Heart left ventricle (tissue), 16 donors: ENCODE data around the gene ACSBG1. TPM values are rescaled to one million over a fixed set of nuclear protein-coding genes. Genes with fewer than 3 reads are reported as not detected.
A peak's percentile ranks its signal among the peaks of the same experiment; 100 is the strongest.

ENCODE experiments used
- ATAC-seq, 4 donors: fragments of 200-7000 bp; cut with Tn5 transposase; one replicate each; pipeline ENCODE4 v1.9.1; 2020 to 2022; ENCODE audit warnings: moderate library complexity in 4 of 4, mild to moderate bottlenecking in 3 of 4, moderate number of reproducible peaks in 1 of 4
- DNase-seq, 5 donors: peaks; one replicate each; pipeline ENCODE4 v3.0.0-alpha.2; 2020
- H3K27ac ChIP-seq, 12 donors: fragments of 200-600 bp; sonication (generic) in 4 of 12; one replicate each; pipeline versions ENCODE4 v1.5.0 to v1.8.0; 2016 to 2022; ENCODE audit warnings: mild to moderate bottlenecking in 2 of 12
- H3K27me3 ChIP-seq, 9 donors: fragments of 200-600 bp; sonication (generic) in 2 of 9; one replicate each; pipeline versions ENCODE4 v1.5.1 to v1.8.0; 2016 to 2022; ENCODE audit warnings: mild to moderate bottlenecking in 3 of 9
- H3K36me3 ChIP-seq, 9 donors: fragments of 200-600 bp; sonication (generic) in 2 of 9; one replicate each; pipeline versions ENCODE4 v1.5.0 to v1.8.0; 2018 to 2022; ENCODE audit warnings: mild to moderate bottlenecking in 2 of 9
- H3K4me1 ChIP-seq, 12 donors: fragments of 200-600 bp; sonication (generic) in 4 of 12; one replicate each; pipeline versions ENCODE4 v1.5.0 to v1.8.0; 2016 to 2022; ENCODE audit warnings: mild to moderate bottlenecking in 3 of 12
- H3K4me3 ChIP-seq, 12 donors: fragments of 200-600 bp; sonication (generic) in 4 of 12; one replicate each; pipeline versions ENCODE4 v1.5.0 to v1.8.0; 2017 to 2022; ENCODE audit warnings: mild to moderate bottlenecking in 9 of 12, moderate library complexity in 4 of 12
- H3K9me3 ChIP-seq, 12 donors: fragments of 200-600 bp; sonication (generic) in 4 of 12; one replicate each; pipeline versions ENCODE4 v1.5.0 to v1.8.0; 2016 to 2022; ENCODE audit warnings: mild to moderate bottlenecking in 1 of 12
- CTCF ChIP-seq, 12 donors: fragments of 200-600 bp; sonication (generic) in 4 of 12; IDR thresholded peaks; one replicate each; pipeline versions ENCODE4 v1.5.0 to v1.8.0; 2018 to 2022; ENCODE audit warnings: antibody characterized with exemption in 12 of 12, mild to moderate bottlenecking in 5 of 12
- POLR2A ChIP-seq, 2 donors: fragments of 450-650 bp; IDR thresholded peaks; one replicate each; pipeline ENCODE4 v1.6.1; 2017; ENCODE audit warnings: antibody characterized with exemption in 2 of 2, mild to moderate bottlenecking in 2 of 2, moderate library complexity in 2 of 2
- WGBS, 4 donors: extraction: QIAGEN DNeasy Blood & Tissue Kit in 2 of 4; methylation state at CpG; one replicate each; pipeline versions ENCODE4 v1.1.5 to v1.1.7; 2013 to 2018; 5-methylcytosine and 5-hydroxymethylcytosine counted together
- intact Hi-C, 10 donors: fragments of 100-400 bp; cut with DNase I; formaldehyde crosslinking; loops; one replicate each; pipeline versions ENCODE4 v1.11.1 to v1.14.2; 2022
- polyA plus RNA-seq, 2 donors: library from polyadenylated mRNA; stranded (reverse); fragments of 200-250 nt; gene quantifications; one replicate each; pipeline ENCODE4 v1.2.3, GENCODE V29; 2013
- total RNA-seq, 9 donors: library from RNA; depleted of rRNA in 2 of 9; stranded (reverse); fragments of >200 nt in 2 of 9; fragmentation: NEBNext Ultra II Directional in 3 of 9; extraction: Animal tissue kit (Norgen Biotek cat#: 25700) in 3 of 9; gene quantifications; one replicate each; pipeline versions ENCODE4 v1.1.0 to v1.2.4, GENCODE V29; 2016 to 2023
- donor health status: ischemic (EF 13 %, LVEDD 7.1; RV severe dilation, severe dysfunction).
- donor health status: healthy with polysubstance abuse.
- donor health status: DM: no; HTN: yes; CAD: no.
- donor health status: DM: no; HTN: no; CAD: no.
- donor health status: ischemic (EF 25% LVEDD 6.9; RV normal size, moderate dysfunction).
- donor health status: ischemic (EF 25% LVEDD 5.7; RV mildly dilated, moderate dysfunction).
- donor health status: healthy.
- donor health status: DM: yes; HTN: yes; CAD: no.
- donor health status: ischemic (EF 35%, LVEDD 5.7; RV mildly dilated, moderate dysfunction).
- donor health status: nonischemic (EF 11% LVEDD 7.7; RV severe dilation, severe dysfunction).
- donor health status: DM: yes; HTN: yes; CAD: no.
- donor health status: PGD.
- donor health status: ischemic (EF 29% LVEDD 5.4; RV normal size, mild dysfunction).
- donor health status: nonischemic (EF 23%, LVEDD 6.1; RV moderate dilation, normal function).

Gene ACSBG1
- total and polyA plus RNA-seq, 11 donors, result 0.05 to 1.2 (median 0.16) TPM; not detected in 5

- Histone ChIP-seq H3K4me3 (no peak overlapping the region), H3K27ac (no peak overlapping the region), H3K9me3 (peaks cover 0 to 5% (median 0%) of the 10 kb centered on the region in 12 donors), H3K27me3 (no peaks in the 10 kb centered on the region), H3K36me3 (no peaks in the 10 kb centered on the region), H3K4me1 (no peaks in the 10 kb centered on the region)
- ATAC-seq (peak in 1 of 4 donors; percentile 32), DNase-seq (no peak)
- WGBS, 4 donors, result 85 to 94% (median 93%) methylated on average over 9 to 10 of the region's 10 CpGs
- intact Hi-C loops, result loop anchor here in 3 of 10 donors (5.0 to 10.0 kb wide), 5 partner anchors 39 to 228 kb away; partner anchors contain the start of genes ACSBG1 (in 1 of the 3) and CIB2 (in 1 of the 3)
- TF ChIP-seq POLR2A (IDR thresholded peaks at IDR 0.05), result no peak
- TF ChIP-seq CTCF (IDR thresholded peaks at IDR 0.05), result no peak
Measured at GRCh38 chr15:78192826-78193594, 41.4 kb downstream of the ACSBG1 start.

- H3K4me1 ChIP-seq, result no peaks in the 10 kb centered on the region
- TF ChIP-seq POLR2A (IDR thresholded peaks at IDR 0.05) (no peak), CTCF (IDR thresholded peaks at IDR 0.05) (no peak)
- intact Hi-C loops, result loop anchor here in 1 of 10 donors (5.0 kb wide), 1 partner anchor 71 kb away; no protein-coding TSS in a partner anchor
- H3K9me3 ChIP-seq, result no peaks in the 10 kb centered on the region
- WGBS, 4 donors, result 88 to 93% (median 91%) methylated on average over 4 of the region's 4 CpGs
- no peak for ATAC-seq
- H3K36me3 ChIP-seq, result no peaks in the 10 kb centered on the region
- no peak for DNase-seq
- no peak overlapping the region for H3K27ac ChIP-seq
- H3K4me3 ChIP-seq, result no peak overlapping the region
- H3K27me3 ChIP-seq, result no peaks in the 10 kb centered on the region
Measured at GRCh38 chr15:78182821-78183220, 51.5 kb downstream of the ACSBG1 start.

GRCh38 chr15:78182336-78182700 is 52.0 kb downstream of the ACSBG1 start:
- ATAC-seq, result no peak
- no peak overlapping the region for H3K27ac ChIP-seq
- WGBS, 4 donors, result 61 to 87% (median 81%) methylated on average over 4 to 5 of the region's 5 CpGs
- H3K4me3 ChIP-seq, result no peak overlapping the region
- no peaks in the 10 kb centered on the region for H3K4me1 ChIP-seq
- TF ChIP-seq CTCF (IDR thresholded peaks at IDR 0.05) (no peak), POLR2A (IDR thresholded peaks at IDR 0.05) (no peak)
- H3K9me3 ChIP-seq, result no peaks in the 10 kb centered on the region
- no peaks in the 10 kb centered on the region for H3K36me3 ChIP-seq
- no peaks in the 10 kb centered on the region for H3K27me3 ChIP-seq
- intact Hi-C loops, result loop anchor here in 1 of 10 donors (5.0 kb wide), 1 partner anchor 70 kb away; no protein-coding TSS in a partner anchor
- DNase-seq, result no peak

- Histone ChIP-seq H3K27me3 (no peaks in the 10 kb centered on the region), H3K36me3 (no peaks in the 10 kb centered on the region), H3K4me1 (no peaks in the 10 kb centered on the region), H3K4me3 (no peak overlapping the region), H3K27ac (no peak overlapping the region), H3K9me3 (no peaks in the 10 kb centered on the region)
- WGBS, 4 donors, result 83 to 96% (median 91%) methylated on average over 5 of the region's 5 CpGs
- intact Hi-C loops, result loop anchor here in 5 of 10 donors (5.0 kb wide), 3 partner anchors 57 to 68 kb away; no protein-coding TSS in a partner anchor
- no peak for TF ChIP-seq CTCF (IDR thresholded peaks at IDR 0.05)
- no peak for TF ChIP-seq POLR2A (IDR thresholded peaks at IDR 0.05)
- DNase-seq, result no peak
- no peak for ATAC-seq
Measured at GRCh38 chr15:78179906-78180305, 54.5 kb downstream of the ACSBG1 start.
